Heart left ventricle (tissue), 16 donors: ENCODE results near the gene DHCR7. TPM values are rescaled to one million over a fixed set of nuclear protein-coding genes. Genes with fewer than 3 reads are reported as not detected.

Source experiments
- ATAC-seq, 4 donors: fragments of 200-7000 bp; cut with Tn5 transposase; one replicate each; pipeline ENCODE4 v1.9.1; 2020 to 2022; ENCODE audit warnings: moderate library complexity in 4 of 4, mild to moderate bottlenecking in 3 of 4, moderate number of reproducible peaks in 1 of 4
- DNase-seq, 5 donors: peaks; one replicate each; pipeline ENCODE4 v3.0.0-alpha.2; 2020
- H3K27ac ChIP-seq, 12 donors: fragments of 200-600 bp; sonication (generic) in 4 of 12; one replicate each; pipeline versions ENCODE4 v1.5.0 to v1.8.0; 2016 to 2022; ENCODE audit warnings: mild to moderate bottlenecking in 2 of 12
- H3K27me3 ChIP-seq, 9 donors: fragments of 200-600 bp; sonication (generic) in 2 of 9; one replicate each; pipeline versions ENCODE4 v1.5.1 to v1.8.0; 2016 to 2022; ENCODE audit warnings: mild to moderate bottlenecking in 3 of 9
- H3K36me3 ChIP-seq, 9 donors: fragments of 200-600 bp; sonication (generic) in 2 of 9; one replicate each; pipeline versions ENCODE4 v1.5.0 to v1.8.0; 2018 to 2022; ENCODE audit warnings: mild to moderate bottlenecking in 2 of 9
- H3K4me1 ChIP-seq, 12 donors: fragments of 200-600 bp; sonication (generic) in 4 of 12; one replicate each; pipeline versions ENCODE4 v1.5.0 to v1.8.0; 2016 to 2022; ENCODE audit warnings: mild to moderate bottlenecking in 3 of 12
- H3K4me3 ChIP-seq, 12 donors: fragments of 200-600 bp; sonication (generic) in 4 of 12; one replicate each; pipeline versions ENCODE4 v1.5.0 to v1.8.0; 2017 to 2022; ENCODE audit warnings: mild to moderate bottlenecking in 9 of 12, moderate library complexity in 4 of 12
- H3K9me3 ChIP-seq, 12 donors: fragments of 200-600 bp; sonication (generic) in 4 of 12; one replicate each; pipeline versions ENCODE4 v1.5.0 to v1.8.0; 2016 to 2022; ENCODE audit warnings: mild to moderate bottlenecking in 1 of 12
- POLR2A ChIP-seq, 2 donors: fragments of 450-650 bp; IDR thresholded peaks; one replicate each; pipeline ENCODE4 v1.6.1; 2017; ENCODE audit warnings: antibody characterized with exemption in 2 of 2, mild to moderate bottlenecking in 2 of 2, moderate library complexity in 2 of 2
- WGBS, 4 donors: extraction: QIAGEN DNeasy Blood & Tissue Kit in 2 of 4; methylation state at CpG; one replicate each; pipeline versions ENCODE4 v1.1.5 to v1.1.7; 2013 to 2018; 5-methylcytosine and 5-hydroxymethylcytosine counted together
- intact Hi-C, 10 donors: fragments of 100-400 bp; cut with DNase I; formaldehyde crosslinking; loops; one replicate each; pipeline versions ENCODE4 v1.11.1 to v1.14.2; 2022
- polyA plus RNA-seq, 2 donors: library from polyadenylated mRNA; stranded (reverse); fragments of 200-250 nt; gene quantifications; one replicate each; pipeline ENCODE4 v1.2.3, GENCODE V29; 2013
- total RNA-seq, 9 donors: library from RNA; depleted of rRNA in 2 of 9; stranded (reverse); fragments of >200 nt in 2 of 9; fragmentation: NEBNext Ultra II Directional in 3 of 9; extraction: Animal tissue kit (Norgen Biotek cat#: 25700) in 3 of 9; gene quantifications; one replicate each; pipeline versions ENCODE4 v1.1.0 to v1.2.4, GENCODE V29; 2016 to 2023
- TF ChIP-seq, protein P1 (sequence below), 12 donors: fragments of 200-600 bp; sonication (generic) in 4 of 12; IDR thresholded peaks; one replicate each; pipeline versions ENCODE4 v1.5.0 to v1.8.0; 2018 to 2022; ENCODE audit warnings: antibody characterized with exemption in 12 of 12, mild to moderate bottlenecking in 5 of 12
- donor health status: ischemic (EF 13 %, LVEDD 7.1; RV severe dilation, severe dysfunction).
- donor health status: healthy with polysubstance abuse.
- donor health status: DM: no; HTN: yes; CAD: no.
- donor health status: DM: no; HTN: no; CAD: no.
- donor health status: ischemic (EF 25% LVEDD 6.9; RV normal size, moderate dysfunction).
- donor health status: ischemic (EF 25% LVEDD 5.7; RV mildly dilated, moderate dysfunction).
- donor health status: healthy.
- donor health status: DM: yes; HTN: yes; CAD: no.
- donor health status: ischemic (EF 35%, LVEDD 5.7; RV mildly dilated, moderate dysfunction).
- donor health status: nonischemic (EF 11% LVEDD 7.7; RV severe dilation, severe dysfunction).
- donor health status: DM: yes; HTN: yes; CAD: no.
- donor health status: PGD.
- donor health status: ischemic (EF 29% LVEDD 5.4; RV normal size, mild dysfunction).
- donor health status: nonischemic (EF 23%, LVEDD 6.1; RV moderate dilation, normal function).

The DHCR7 gene
- total and polyA plus RNA-seq, 11 donors: 12.6 to 44.5 (median 25.8) TPM

- Histone ChIP-seq H3K27me3 (peaks cover 0 to 17% (median 0%) of the 10 kb centered on the region in 9 donors), H3K27ac (no peak overlapping the region), H3K9me3 (no peaks in the 10 kb centered on the region), H3K4me1 (no peaks in the 10 kb centered on the region), H3K36me3 (no peaks in the 10 kb centered on the region), H3K4me3 (no peak overlapping the region)
- 83 to 89% (median 86%) methylated on average over 13 to 15 of the region's 15 CpGs for WGBS, 4 donors
- DNase-seq: no peak
- intact Hi-C loops: no loop called here
- TF ChIP-seq, protein P1, sequence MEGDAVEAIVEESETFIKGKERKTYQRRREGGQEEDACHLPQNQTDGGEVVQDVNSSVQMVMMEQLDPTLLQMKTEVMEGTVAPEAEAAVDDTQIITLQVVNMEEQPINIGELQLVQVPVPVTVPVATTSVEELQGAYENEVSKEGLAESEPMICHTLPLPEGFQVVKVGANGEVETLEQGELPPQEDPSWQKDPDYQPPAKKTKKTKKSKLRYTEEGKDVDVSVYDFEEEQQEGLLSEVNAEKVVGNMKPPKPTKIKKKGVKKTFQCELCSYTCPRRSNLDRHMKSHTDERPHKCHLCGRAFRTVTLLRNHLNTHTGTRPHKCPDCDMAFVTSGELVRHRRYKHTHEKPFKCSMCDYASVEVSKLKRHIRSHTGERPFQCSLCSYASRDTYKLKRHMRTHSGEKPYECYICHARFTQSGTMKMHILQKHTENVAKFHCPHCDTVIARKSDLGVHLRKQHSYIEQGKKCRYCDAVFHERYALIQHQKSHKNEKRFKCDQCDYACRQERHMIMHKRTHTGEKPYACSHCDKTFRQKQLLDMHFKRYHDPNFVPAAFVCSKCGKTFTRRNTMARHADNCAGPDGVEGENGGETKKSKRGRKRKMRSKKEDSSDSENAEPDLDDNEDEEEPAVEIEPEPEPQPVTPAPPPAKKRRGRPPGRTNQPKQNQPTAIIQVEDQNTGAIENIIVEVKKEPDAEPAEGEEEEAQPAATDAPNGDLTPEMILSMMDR (IDR thresholded peaks at IDR 0.05): no peak
- no peak for TF ChIP-seq POLR2A (IDR thresholded peaks at IDR 0.05)
- no peak for ATAC-seq
Measured at GRCh38 chr11:71407356-71407755, 40.8 kb downstream of the DHCR7 start.

DNA sequence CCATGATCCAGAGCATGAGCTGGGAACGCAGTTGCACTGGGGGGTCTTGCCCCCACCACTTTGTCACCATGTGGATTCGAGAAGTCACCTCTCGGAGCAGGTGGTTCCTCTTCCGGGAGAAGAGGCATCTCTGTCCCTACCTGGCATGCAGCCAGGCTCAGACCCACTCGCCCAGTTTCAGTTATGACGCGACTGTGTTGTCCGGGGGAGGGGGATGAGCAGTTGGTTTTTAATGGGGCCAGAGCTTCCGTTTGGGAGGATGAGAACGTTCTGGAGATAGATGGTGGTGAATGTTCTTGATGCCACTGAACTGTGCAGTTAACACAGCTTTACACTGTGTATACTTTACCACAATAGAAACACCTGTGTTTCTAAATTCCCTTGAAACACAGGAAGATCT, 41.5 kb downstream of the DHCR7 start:
- H3K4me3 ChIP-seq: no peak overlapping the region
- WGBS, 4 donors: 66 to 71% (median 68%) methylated on average over 9 to 10 of the region's 10 CpGs
- H3K36me3 ChIP-seq: no peaks in the 10 kb centered on the region
- H3K9me3 ChIP-seq: no peaks in the 10 kb centered on the region
- H3K27me3 ChIP-seq: peaks cover 0 to 11% (median 0%) of the 10 kb centered on the region in 9 donors
- ATAC-seq (no peak), DNase-seq (no peak)
- no peaks in the 10 kb centered on the region for H3K4me1 ChIP-seq
- TF ChIP-seq POLR2A (IDR thresholded peaks at IDR 0.05): no peak
- TF ChIP-seq, protein P1 (IDR thresholded peaks at IDR 0.05): no peak
- intact Hi-C loops: no loop called here
- no peak overlapping the region for H3K27ac ChIP-seq

DNA sequence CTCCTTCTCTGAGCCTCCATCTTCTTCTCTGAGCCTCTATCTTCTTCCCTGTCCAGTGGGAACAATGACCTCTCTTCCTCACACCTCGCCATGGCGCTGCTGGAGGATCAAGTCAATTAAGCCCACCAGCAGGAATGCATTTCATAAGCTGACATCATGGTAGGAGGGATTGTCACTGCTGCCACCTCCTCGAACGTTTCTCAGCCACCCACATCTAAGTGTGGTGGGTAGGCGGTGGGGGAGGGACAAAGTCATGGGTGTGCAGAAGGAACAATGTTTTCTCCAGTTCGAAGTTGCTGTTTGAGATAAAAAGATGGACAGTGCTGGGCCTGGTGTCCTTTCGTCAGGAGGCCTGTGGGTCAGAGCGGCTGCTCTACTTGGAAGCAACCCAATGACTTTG, 44.0 kb downstream of the DHCR7 start:
- TF ChIP-seq POLR2A (IDR thresholded peaks at IDR 0.05): no peak
- TF ChIP-seq, protein P1 (IDR thresholded peaks at IDR 0.05): no peak
- DNase-seq (no peak), ATAC-seq (no peak)
- Histone ChIP-seq H3K4me3 (no peak overlapping the region), H3K9me3 (no peaks in the 10 kb centered on the region), H3K27ac (no peak overlapping the region), H3K4me1 (no peaks in the 10 kb centered on the region), H3K27me3 (peaks cover 0 to 11% (median 0%) of the 10 kb centered on the region in 9 donors), H3K36me3 (no peaks in the 10 kb centered on the region)
- intact Hi-C loops: no loop called here
- WGBS, 4 donors: 65 to 87% (median 75%) methylated on average over 8 of the region's 8 CpGs

DNA sequence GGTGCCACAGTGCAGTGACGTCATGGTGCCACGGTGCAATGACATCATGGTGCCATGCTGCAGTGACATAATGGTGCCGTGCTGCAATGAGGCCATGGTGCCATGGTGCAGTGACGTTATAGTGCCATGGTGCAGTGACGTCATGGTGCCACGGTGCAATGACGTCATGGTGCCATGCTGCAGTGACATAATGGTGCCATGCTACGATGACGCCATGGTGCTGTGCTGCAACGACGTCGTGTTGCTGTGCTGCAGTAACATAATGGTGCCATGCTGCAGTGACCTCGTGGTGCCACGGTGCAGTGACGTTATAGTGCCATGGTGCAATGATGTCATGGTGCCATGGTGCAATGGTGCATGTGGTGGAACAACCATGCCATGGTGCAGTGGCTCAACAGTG, 45.3 kb downstream of the DHCR7 start:
- 75 to 87% (median 79%) methylated on average over 6 to 15 of the region's 15 CpGs for WGBS, 4 donors
- no peaks in the 10 kb centered on the region for H3K9me3 ChIP-seq
- TF ChIP-seq, protein P1 (IDR thresholded peaks at IDR 0.05): no peak
- TF ChIP-seq POLR2A (IDR thresholded peaks at IDR 0.05): no peak
- ATAC-seq (no peak), DNase-seq (no peak)
- H3K27me3 ChIP-seq: peaks cover 0 to 12% (median 0%) of the 10 kb centered on the region in 9 donors
- no peak overlapping the region for H3K4me3 ChIP-seq
- no peaks in the 10 kb centered on the region for H3K36me3 ChIP-seq
- H3K27ac ChIP-seq: no peak overlapping the region
- intact Hi-C loops: no loop called here
- H3K4me1 ChIP-seq: no peaks in the 10 kb centered on the region
